SK-N-MC (cell line): ENCODE data around the gene AP4S1.

ENCODE experiments used
- EZH2 ChIP-seq: fragments of 200-600 bp; sonication (generic); IDR thresholded peaks from one replicate; pipeline ENCODE4 v1.6.1; 2017; ENCODE audit warnings: antibody characterized with exemption
- POLR2AphosphoS5 ChIP-seq: IDR thresholded peaks from 2 replicates; pipeline ENCODE4 v1.6.1; 2012; ENCODE audit warnings: mild to moderate bottlenecking, low read depth, low read length, borderline replicate concordance

DNA sequence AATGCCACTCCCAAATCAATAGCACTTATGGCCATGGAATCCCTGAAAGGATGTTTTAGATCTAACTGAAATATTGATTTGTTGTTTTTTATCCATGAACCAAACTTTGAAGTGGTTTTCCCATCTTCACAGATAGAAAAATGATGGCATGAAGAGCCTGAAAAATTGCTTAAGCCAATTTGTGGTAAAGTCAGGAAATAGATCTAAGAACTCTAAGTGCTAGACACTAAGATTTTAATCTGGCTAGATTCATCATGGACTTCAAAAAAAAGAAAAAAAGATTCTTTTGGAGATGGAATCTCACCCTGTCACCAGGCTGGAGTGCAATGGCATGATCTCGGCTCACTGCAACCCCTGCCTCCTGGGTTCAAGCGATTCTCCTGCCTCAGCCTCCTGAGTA lies 45.7 kb downstream of the AP4S1 start:
- TF ChIP-seq POLR2AphosphoS5, result no peak
- TF ChIP-seq EZH2, result no peak
